Measurements from ENCODE around the gene CDKL4. TPM values are rescaled to one million over a fixed set of nuclear protein-coding genes. Genes with fewer than 3 reads are reported as not detected.

Gene CDKL4
- total RNA-seq, 4 donors from 2014 or later = 0.34 to 2.5 (median 0.96) TPM

DNA sequence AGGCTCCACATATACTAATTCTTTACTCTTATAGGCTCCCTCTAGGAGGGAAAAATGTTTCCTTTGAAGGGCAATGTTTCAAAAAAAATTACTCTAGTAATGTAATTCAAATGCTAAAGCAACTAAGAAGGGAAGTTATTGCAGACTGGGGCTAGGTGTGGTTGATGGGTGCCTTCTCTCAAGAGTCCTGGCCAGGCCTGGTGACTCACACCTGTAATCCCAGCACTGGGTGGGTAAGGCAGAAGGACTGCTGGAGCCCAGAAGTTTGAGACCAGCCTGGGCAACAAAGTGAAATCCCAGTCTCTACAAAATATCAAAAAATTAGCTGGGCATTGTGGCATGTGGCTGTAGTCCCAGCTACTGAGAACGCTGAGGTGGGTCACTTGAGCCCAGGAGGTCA lies 31.2 kb upstream of the CDKL4 start:
- no peak for DNase-seq
- Histone ChIP-seq H3K27me3 (no peaks in the 10 kb centered on the region), H3K36me3 (peaks cover 14 to 19% of the 10 kb centered on the region in 2 donors), H3K4me3 (replicated peaks in 1 of 3) (no peak overlapping the region), H3K27ac (no peak overlapping the region), H3K4me1 (peaks cover 0 to 6% of the 10 kb centered on the region in 2 donors), H3K9me3 (no peaks in the 10 kb centered on the region)
- TF ChIP-seq POLR2A (IDR thresholded peaks at IDR 0.05) = no peak
- 47 to 70% methylated on average over 1 of the region's 1 CpG for WGBS, 2 donors
- intact Hi-C loops (cut with DNase I) = no loop called here

- H3K4me3 ChIP-seq (replicated peaks in 1 of 3) = no peak overlapping the region
- peaks cover 0 to 6% of the 10 kb centered on the region in 2 donors for H3K4me1 ChIP-seq
- H3K9me3 ChIP-seq = no peaks in the 10 kb centered on the region
- H3K36me3 ChIP-seq = no peaks in the 10 kb centered on the region
- no peaks in the 10 kb centered on the region for H3K27me3 ChIP-seq
- no peak for DNase-seq
- TF ChIP-seq POLR2A (IDR thresholded peaks at IDR 0.05) = no peak
- intact Hi-C loops (cut with DNase I) = no loop called here
- 77 to 81% methylated on average over 3 of the region's 3 CpGs for WGBS, 2 donors
- no peak overlapping the region for H3K27ac ChIP-seq
Observed at GRCh38 chr2:39269941-39270340, 26.2 kb upstream of the CDKL4 start.

- Histone ChIP-seq H3K4me1 (no peaks in the 10 kb centered on the region), H3K4me3 (replicated peaks in 1 of 3) (no peak overlapping the region), H3K36me3 (peaks cover 0 to 8% of the 10 kb centered on the region in 2 donors), H3K27me3 (no peaks in the 10 kb centered on the region), H3K9me3 (no peaks in the 10 kb centered on the region), H3K27ac (no peak overlapping the region)
- intact Hi-C loops (cut with DNase I) = no loop called here
- WGBS, 2 donors = 89 to 94% methylated on average over 3 of the region's 3 CpGs
- TF ChIP-seq, protein P1, sequence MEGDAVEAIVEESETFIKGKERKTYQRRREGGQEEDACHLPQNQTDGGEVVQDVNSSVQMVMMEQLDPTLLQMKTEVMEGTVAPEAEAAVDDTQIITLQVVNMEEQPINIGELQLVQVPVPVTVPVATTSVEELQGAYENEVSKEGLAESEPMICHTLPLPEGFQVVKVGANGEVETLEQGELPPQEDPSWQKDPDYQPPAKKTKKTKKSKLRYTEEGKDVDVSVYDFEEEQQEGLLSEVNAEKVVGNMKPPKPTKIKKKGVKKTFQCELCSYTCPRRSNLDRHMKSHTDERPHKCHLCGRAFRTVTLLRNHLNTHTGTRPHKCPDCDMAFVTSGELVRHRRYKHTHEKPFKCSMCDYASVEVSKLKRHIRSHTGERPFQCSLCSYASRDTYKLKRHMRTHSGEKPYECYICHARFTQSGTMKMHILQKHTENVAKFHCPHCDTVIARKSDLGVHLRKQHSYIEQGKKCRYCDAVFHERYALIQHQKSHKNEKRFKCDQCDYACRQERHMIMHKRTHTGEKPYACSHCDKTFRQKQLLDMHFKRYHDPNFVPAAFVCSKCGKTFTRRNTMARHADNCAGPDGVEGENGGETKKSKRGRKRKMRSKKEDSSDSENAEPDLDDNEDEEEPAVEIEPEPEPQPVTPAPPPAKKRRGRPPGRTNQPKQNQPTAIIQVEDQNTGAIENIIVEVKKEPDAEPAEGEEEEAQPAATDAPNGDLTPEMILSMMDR (IDR thresholded peaks at IDR 0.05) = no peak
- no peak for TF ChIP-seq POLR2A (IDR thresholded peaks at IDR 0.05)
- no peak for DNase-seq
Observed at GRCh38 chr2:39266916-39267434, 23.2 kb upstream of the CDKL4 start.

- TF ChIP-seq, protein P1 (IDR thresholded peaks at IDR 0.05) = no peak
- TF ChIP-seq POLR2A (IDR thresholded peaks at IDR 0.05) = no peak
- DNase-seq = no peak
- Histone ChIP-seq H3K27ac (no peak overlapping the region), H3K36me3 (peaks cover 0 to 8% of the 10 kb centered on the region in 2 donors), H3K9me3 (no peaks in the 10 kb centered on the region), H3K4me1 (no peaks in the 10 kb centered on the region), H3K27me3 (no peaks in the 10 kb centered on the region), H3K4me3 (replicated peaks in 1 of 3) (no peak overlapping the region)
- WGBS, 2 donors = 87 to 96% methylated on average over 3 of the region's 3 CpGs
- intact Hi-C loops (cut with DNase I) = no loop called here
Observed at GRCh38 chr2:39266139-39266805, 22.5 kb upstream of the CDKL4 start.

GRCh38 chr2:39265315-39265714 lies 21.5 kb upstream of the CDKL4 start:
- H3K9me3 ChIP-seq = no peaks in the 10 kb centered on the region
- H3K27me3 ChIP-seq = no peaks in the 10 kb centered on the region
- H3K4me3 ChIP-seq (replicated peaks in 1 of 3) = no peak overlapping the region
- peaks cover 0 to 8% of the 10 kb centered on the region in 2 donors for H3K36me3 ChIP-seq
- WGBS, 2 donors = 90% methylated on average over 2 of the region's 2 CpGs
- H3K27ac ChIP-seq = no peak overlapping the region
- no peak for DNase-seq
- intact Hi-C loops (cut with DNase I) = no loop called here
- H3K4me1 ChIP-seq = no peaks in the 10 kb centered on the region
- TF ChIP-seq, protein P1 (IDR thresholded peaks at IDR 0.05) = no peak
- TF ChIP-seq POLR2A (IDR thresholded peaks at IDR 0.05) = no peak

DNA sequence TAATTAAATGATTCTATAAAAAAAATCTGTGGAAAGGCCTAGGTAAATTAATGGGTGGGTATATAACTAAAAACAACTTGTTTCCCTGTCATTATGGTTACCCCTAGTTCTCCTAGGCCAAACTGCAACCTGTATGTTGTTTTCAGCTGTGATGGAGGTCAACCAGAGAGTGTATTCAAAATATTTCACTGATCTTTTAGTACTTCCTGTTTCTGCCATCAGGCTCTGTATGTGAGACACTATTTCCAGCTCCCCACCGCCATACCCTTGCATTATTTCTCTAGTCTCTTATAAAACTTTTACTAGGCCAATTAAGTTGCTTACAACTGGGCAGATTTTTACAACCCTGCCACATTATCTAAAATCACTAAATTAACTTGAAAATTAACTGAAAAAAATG lies 21.0 kb upstream of the CDKL4 start:
- WGBS, 2 donors = 71 to 89% methylated on average over 1 of the region's 1 CpG
- no peaks in the 10 kb centered on the region for H3K4me1 ChIP-seq
- no peak overlapping the region for H3K27ac ChIP-seq
- H3K27me3 ChIP-seq = no peaks in the 10 kb centered on the region
- peaks cover 0 to 11% of the 10 kb centered on the region in 2 donors for H3K36me3 ChIP-seq
- no peak overlapping the region for H3K4me3 ChIP-seq (replicated peaks in 1 of 3)
- intact Hi-C loops (cut with DNase I) = no loop called here
- no peak for DNase-seq
- H3K9me3 ChIP-seq = no peaks in the 10 kb centered on the region
- no peak for TF ChIP-seq POLR2A (IDR thresholded peaks at IDR 0.05)
- TF ChIP-seq, protein P1 (IDR thresholded peaks at IDR 0.05) = no peak

Data from thyroid gland (tissue), 4 donors.